ENCODE measurements around the gene OGFOD1. TPM values are rescaled to one million over a fixed set of nuclear protein-coding genes. Genes with fewer than 3 reads are reported as not detected.

Gene OGFOD1
- total RNA-seq, 1 experiment from 2014 or later, result 35.8 TPM

DNA sequence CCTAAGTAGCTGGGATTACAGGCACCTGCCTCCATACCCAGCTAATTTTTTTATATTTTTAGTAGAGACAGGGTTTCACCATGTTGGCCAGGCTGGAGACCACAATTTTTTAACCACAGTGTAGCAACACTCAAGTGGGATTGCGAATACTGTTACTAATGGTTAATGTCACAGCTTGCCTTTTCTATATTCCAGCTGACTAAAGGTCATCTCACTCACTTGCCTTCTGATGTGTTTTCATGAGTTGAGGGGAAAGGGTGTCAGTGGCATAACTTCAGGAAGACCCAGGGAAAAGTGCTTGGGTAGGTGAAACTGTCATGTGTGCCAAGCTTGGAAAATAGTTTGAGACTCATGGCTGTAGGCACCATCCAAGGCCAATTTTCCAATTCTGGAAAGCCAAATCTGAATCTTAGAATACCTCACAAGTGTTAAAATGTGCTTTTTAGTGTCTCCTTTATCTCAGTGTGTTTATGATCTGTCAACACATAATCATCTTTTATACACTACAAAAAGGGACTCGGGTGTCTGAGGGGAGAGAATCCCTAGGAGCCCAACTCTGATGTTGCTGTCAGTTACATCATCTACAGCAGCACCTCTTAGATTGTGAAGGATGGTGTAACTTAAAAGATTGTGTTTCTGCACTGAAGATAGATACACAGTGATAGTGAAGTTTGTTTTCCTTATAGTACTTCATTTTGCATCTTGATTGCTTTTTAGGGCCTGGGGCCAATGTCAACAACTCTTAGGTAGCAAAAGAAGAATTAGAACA is 27.1 kb downstream of the OGFOD1 start:
- no peak overlapping the region for H3K27ac ChIP-seq (ENCODE audit: low read length)

DNA sequence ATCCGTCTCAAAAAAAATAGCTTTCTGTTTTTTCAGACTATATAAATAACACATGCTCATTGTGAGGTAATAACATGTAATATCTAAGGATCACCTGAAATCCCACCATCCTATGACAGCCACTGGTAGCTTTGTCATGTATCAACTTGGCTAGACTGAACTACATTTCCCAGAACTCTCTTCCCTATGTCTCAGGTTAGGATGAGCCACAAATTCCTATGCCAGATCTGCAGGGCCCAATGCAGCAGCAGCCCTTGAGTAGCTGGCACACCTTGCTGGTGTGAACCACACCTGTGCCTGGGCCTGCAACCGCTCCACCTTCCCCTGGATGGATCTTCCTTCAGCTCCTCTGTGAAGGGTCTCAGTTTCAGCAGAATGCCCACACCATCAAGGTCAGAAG is 28.1 kb downstream of the OGFOD1 start:
- in situ Hi-C loops (cut with HindIII; ENCODE audit: low pct_unique_long_range_greater_than_20kb, low sequenced_read_pairs), result no loop called here
- no peak for DNase-seq (ENCODE audit: low read depth, low spot score)
- H3K4me1 ChIP-seq (ENCODE audit: control insufficient read depth, insufficient read depth, low read length), result no peaks in the 10 kb centered on the region
- ChIA-PET POLR2A (no interaction called here), CTCF (interaction anchor here (0.6 kb wide), 1 partner anchor 112 kb away, joined by 3 read pairs; no protein-coding TSS in a partner anchor)
- peaks cover 14% of the 10 kb centered on the region for H3K36me3 ChIP-seq (ENCODE audit: control insufficient read depth, insufficient read depth, low read length)
- H3K27me3 ChIP-seq (ENCODE audit: control insufficient read depth, insufficient read depth, low read length), result no peaks in the 10 kb centered on the region
- BruUV-seq (replicated peaks), result no TSS peak
- H3K4me3 ChIP-seq (ENCODE audit: low read depth in 2 of 2, low read length in 2 of 2), result no peak overlapping the region
- TF ChIP-seq, protein P1, sequence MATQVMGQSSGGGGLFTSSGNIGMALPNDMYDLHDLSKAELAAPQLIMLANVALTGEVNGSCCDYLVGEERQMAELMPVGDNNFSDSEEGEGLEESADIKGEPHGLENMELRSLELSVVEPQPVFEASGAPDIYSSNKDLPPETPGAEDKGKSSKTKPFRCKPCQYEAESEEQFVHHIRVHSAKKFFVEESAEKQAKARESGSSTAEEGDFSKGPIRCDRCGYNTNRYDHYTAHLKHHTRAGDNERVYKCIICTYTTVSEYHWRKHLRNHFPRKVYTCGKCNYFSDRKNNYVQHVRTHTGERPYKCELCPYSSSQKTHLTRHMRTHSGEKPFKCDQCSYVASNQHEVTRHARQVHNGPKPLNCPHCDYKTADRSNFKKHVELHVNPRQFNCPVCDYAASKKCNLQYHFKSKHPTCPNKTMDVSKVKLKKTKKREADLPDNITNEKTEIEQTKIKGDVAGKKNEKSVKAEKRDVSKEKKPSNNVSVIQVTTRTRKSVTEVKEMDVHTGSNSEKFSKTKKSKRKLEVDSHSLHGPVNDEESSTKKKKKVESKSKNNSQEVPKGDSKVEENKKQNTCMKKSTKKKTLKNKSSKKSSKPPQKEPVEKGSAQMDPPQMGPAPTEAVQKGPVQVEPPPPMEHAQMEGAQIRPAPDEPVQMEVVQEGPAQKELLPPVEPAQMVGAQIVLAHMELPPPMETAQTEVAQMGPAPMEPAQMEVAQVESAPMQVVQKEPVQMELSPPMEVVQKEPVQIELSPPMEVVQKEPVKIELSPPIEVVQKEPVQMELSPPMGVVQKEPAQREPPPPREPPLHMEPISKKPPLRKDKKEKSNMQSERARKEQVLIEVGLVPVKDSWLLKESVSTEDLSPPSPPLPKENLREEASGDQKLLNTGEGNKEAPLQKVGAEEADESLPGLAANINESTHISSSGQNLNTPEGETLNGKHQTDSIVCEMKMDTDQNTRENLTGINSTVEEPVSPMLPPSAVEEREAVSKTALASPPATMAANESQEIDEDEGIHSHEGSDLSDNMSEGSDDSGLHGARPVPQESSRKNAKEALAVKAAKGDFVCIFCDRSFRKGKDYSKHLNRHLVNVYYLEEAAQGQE (IDR thresholded peaks at IDR 0.05; ENCODE audit: insufficient read depth in 1 of 2, low read depth in 2 of 2, low read length in 1 of 2), result no peak
- TF ChIP-seq, protein P2, sequence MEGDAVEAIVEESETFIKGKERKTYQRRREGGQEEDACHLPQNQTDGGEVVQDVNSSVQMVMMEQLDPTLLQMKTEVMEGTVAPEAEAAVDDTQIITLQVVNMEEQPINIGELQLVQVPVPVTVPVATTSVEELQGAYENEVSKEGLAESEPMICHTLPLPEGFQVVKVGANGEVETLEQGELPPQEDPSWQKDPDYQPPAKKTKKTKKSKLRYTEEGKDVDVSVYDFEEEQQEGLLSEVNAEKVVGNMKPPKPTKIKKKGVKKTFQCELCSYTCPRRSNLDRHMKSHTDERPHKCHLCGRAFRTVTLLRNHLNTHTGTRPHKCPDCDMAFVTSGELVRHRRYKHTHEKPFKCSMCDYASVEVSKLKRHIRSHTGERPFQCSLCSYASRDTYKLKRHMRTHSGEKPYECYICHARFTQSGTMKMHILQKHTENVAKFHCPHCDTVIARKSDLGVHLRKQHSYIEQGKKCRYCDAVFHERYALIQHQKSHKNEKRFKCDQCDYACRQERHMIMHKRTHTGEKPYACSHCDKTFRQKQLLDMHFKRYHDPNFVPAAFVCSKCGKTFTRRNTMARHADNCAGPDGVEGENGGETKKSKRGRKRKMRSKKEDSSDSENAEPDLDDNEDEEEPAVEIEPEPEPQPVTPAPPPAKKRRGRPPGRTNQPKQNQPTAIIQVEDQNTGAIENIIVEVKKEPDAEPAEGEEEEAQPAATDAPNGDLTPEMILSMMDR (IDR thresholded peaks at IDR 0.05), result no peak
- no peak for TF ChIP-seq POLR2AphosphoS5 (IDR thresholded peaks at IDR 0.05; ENCODE audit: low read depth, low read length)
- no peak for TF ChIP-seq TCF7L2 (IDR thresholded peaks at IDR 0.05; ENCODE audit: low read depth, low read length)
- TF ChIP-seq SIN3A (IDR thresholded peaks at IDR 0.05; ENCODE audit: borderline replicate concordance, insufficient read depth, low read depth, low read length), result no peak
- H3K27ac ChIP-seq (ENCODE audit: low read length), result no peak overlapping the region
- ATAC-seq, result no peak
- H3K9me3 ChIP-seq (ENCODE audit: control insufficient read depth, insufficient read depth, low read depth, low read length), result no peaks in the 10 kb centered on the region
- intact Hi-C loops (cut with micrococcal nuclease; ENCODE audit: unreplicated experiment), result no loop called here

More for the DNA sequence above, 27.1 kb downstream of the OGFOD1 start:
- no peak for TF ChIP-seq TCF7L2 (IDR thresholded peaks at IDR 0.05; ENCODE audit: low read depth, low read length)
- no peak for TF ChIP-seq SIN3A (IDR thresholded peaks at IDR 0.05; ENCODE audit: borderline replicate concordance, insufficient read depth, low read depth, low read length)
- TF ChIP-seq, protein P2 (IDR thresholded peaks at IDR 0.05), result no peak
- TF ChIP-seq POLR2AphosphoS5 (IDR thresholded peaks at IDR 0.05; ENCODE audit: low read depth, low read length), result no peak
- TF ChIP-seq, protein P1 (IDR thresholded peaks at IDR 0.05; ENCODE audit: insufficient read depth in 1 of 2, low read depth in 2 of 2, low read length in 1 of 2), result no peak
- in situ Hi-C loops (cut with HindIII; ENCODE audit: low pct_unique_long_range_greater_than_20kb, low sequenced_read_pairs), result no loop called here
- ATAC-seq, result no peak
- H3K27me3 ChIP-seq (ENCODE audit: control insufficient read depth, insufficient read depth, low read length), result no peaks in the 10 kb centered on the region
- H3K4me1 ChIP-seq (ENCODE audit: control insufficient read depth, insufficient read depth, low read length), result no peaks in the 10 kb centered on the region
- H3K36me3 ChIP-seq (ENCODE audit: control insufficient read depth, insufficient read depth, low read length), result peaks cover 14% of the 10 kb centered on the region
- no peaks in the 10 kb centered on the region for H3K9me3 ChIP-seq (ENCODE audit: control insufficient read depth, insufficient read depth, low read depth, low read length)
- DNase-seq (ENCODE audit: low read depth, low spot score), result no peak
- intact Hi-C loops (cut with micrococcal nuclease; ENCODE audit: unreplicated experiment), result no loop called here
- ChIA-PET POLR2A (no interaction called here), CTCF (no interaction called here)
- no TSS peak for BruUV-seq (replicated peaks)
- H3K4me3 ChIP-seq (ENCODE audit: low read depth in 2 of 2, low read length in 2 of 2), result no peak overlapping the region
